GM20000 (cell line): Measurements from ENCODE around the gene ZNF268.
"Not testable (repeated sequence)": the region's sequence is repeated elsewhere in the genome, so short reads cannot be mapped to it uniquely, and the experiment has no call there.

Experiments used
- DNase-seq: peaks from one replicate; pipeline ENCODE4 v3.0.0; 2012; ENCODE audit warnings: low spot score
- TF ChIP-seq, protein P1 (sequence below): IDR thresholded peaks from 2 replicates; pipeline ENCODE4 v1.5.1; 2012; ENCODE audit warnings: mild to moderate bottlenecking, control low read depth; ENCODE audit errors: extremely low read depth, missing control alignments

ZNF268 gene

DNA sequence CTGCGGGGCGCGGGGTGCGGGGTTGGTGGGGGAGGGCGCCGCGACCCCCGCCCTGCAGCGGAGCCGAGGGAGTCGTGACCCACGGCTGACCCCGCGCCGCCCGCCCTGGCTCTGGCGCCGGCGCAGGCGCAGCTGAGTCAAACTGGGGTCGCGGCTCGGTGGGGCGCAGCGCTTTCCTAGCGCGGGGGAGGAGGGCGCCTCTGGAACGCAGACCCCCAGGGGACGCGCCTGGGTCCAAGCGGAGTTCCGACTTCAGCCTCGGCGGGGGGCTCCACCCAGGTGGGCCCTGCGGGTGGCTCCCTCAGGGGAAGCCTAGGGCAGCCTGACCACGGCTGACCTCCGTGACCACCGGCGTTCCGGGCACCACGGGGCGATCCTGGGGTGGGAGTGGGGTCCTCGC is 54.8 kb downstream of the ZNF268 start:
- no peak for DNase-seq
- TF ChIP-seq, protein P1, sequence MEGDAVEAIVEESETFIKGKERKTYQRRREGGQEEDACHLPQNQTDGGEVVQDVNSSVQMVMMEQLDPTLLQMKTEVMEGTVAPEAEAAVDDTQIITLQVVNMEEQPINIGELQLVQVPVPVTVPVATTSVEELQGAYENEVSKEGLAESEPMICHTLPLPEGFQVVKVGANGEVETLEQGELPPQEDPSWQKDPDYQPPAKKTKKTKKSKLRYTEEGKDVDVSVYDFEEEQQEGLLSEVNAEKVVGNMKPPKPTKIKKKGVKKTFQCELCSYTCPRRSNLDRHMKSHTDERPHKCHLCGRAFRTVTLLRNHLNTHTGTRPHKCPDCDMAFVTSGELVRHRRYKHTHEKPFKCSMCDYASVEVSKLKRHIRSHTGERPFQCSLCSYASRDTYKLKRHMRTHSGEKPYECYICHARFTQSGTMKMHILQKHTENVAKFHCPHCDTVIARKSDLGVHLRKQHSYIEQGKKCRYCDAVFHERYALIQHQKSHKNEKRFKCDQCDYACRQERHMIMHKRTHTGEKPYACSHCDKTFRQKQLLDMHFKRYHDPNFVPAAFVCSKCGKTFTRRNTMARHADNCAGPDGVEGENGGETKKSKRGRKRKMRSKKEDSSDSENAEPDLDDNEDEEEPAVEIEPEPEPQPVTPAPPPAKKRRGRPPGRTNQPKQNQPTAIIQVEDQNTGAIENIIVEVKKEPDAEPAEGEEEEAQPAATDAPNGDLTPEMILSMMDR, result no peak

DNA sequence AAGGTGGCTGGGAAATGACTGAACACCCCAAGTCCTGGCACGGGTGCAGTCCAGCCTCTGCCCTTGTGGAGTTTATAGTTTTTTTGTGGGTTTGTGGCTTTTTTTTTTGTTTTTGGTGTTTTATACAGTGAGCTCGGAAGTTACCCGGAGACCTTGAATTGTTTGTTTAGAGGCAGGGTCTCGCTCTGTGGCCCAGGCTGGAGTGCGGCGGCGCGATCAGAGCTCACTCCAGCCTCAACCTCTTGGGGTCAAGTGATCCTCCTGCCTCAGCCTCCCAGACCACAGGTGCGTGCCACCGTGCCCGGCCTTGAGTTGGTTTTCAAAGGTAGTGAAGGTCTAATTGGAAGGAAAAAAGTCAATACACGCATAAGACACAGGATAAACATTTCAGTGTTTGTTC is 55.3 kb downstream of the ZNF268 start:
- DNase-seq, result no peak
- TF ChIP-seq, protein P1, result no peak

DNA sequence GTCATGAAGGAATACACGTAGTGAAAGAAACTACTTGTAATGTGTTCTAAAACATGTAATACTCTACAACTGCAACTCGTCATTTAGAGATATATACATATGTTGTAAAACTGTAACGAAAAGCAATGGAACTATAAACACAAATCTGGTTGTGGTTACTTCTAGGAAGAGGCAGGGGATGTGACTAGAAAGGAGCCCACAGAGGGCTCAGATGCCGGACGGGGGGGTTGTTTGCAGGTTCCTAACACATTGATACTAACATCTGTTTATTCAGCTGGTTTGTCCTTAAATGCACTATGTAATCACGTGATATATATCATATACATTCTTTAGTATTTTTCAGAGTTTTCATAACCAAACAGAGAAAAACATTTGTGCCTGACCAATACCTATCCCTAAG is 70.4 kb downstream of the ZNF268 start:
- TF ChIP-seq, protein P1, result no peak

DNA sequence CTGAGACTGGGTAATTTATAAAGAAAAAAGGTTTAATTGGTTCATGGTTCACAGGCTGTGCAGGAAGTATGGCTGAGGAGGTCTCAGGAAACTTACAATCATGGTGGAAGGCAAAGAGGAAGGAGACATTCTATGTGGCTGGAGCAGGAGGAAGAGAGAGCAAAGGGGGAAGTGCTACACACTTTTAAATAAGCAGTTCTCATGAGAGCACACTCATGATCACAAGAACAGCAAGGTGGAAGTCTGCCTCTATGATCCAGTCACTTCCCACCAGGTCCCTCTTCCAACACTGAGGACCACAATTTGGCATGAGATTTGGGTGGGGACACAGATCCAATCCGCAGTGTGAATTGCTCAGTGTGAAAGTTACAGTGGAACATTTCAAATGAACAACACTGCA is 74.5 kb downstream of the ZNF268 start:
- not testable (repeated sequence) for DNase-seq

More for the DNA sequence above, 70.4 kb downstream of the ZNF268 start:
- DNase-seq, result no peak

DNA sequence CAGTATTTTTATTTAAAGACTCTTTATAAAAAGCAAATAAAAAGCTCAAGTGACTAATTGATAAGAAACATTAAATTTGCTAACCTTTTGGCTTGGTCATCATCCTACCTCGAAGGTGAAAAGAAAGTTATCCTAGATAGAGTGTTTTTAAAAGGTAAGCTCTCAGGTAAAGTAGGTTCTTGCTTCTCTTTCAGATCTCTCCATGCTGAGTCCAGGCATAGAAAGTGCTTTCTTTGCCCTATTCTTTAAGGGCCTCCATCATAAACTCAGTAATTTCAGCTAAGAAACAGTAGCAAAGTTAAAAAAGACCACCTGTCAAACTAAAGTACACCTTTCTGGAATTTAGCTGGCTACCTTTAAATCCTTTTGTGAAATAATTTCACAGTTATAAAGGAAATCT is 75.0 kb downstream of the ZNF268 start:
- TF ChIP-seq, protein P1, result no peak
- DNase-seq, result no peak

DNA sequence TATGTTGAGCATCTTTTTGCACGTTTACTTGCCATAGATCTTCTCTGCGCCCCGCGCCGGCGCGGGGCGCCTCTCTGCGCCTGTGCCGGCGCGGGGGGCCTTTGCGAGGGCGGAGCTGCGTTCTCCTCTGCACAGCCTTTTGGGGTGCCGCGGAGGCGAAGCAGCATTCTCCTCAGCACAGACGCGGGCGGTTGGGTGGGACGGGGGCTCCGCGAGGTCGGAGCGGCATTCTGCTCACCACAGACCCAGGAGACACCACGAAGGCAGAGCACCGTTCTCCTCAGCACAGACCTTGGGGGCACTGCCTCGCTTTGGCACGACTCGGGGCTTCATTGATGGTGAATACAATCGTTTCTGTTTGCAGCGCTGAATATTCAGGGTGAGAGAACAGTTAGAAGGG is 82.9 kb downstream of the ZNF268 start:
- DNase-seq, result no peak
- TF ChIP-seq, protein P1, result no peak
